ENCODE results near the gene BOLA3.
A peak's percentile ranks its signal among the peaks of the same experiment; 100 is the strongest.
"Not testable (repeated sequence)": the region's sequence is repeated elsewhere in the genome, so short reads cannot be mapped to it uniquely, and the experiment has no call there.

Gene BOLA3

GRCh38 chr2:74147727-74148456 lies at the start of gene BOLA3:
Gene BOLA3 (minus strand): TSS chr2:74147912. CDS start chr2:74147874, 38 bp downstream.
- DNase-seq (ENCODE audit: low read depth in 2 of 2): peak; percentile 63 to 67

GRCh38 chr2:74197049-74197448 lies 49.3 kb upstream of the BOLA3 start:
- DNase-seq (ENCODE audit: low read depth in 2 of 2): no peak

GRCh38 chr2:74194799-74195198 lies 47.1 kb upstream of the BOLA3 start:
- no peak for DNase-seq (ENCODE audit: low read depth in 2 of 2)

- DNase-seq (ENCODE audit: low read depth in 2 of 2): no peak
Observed at GRCh38 chr2:74191596-74192380, 44.1 kb upstream of the BOLA3 start.

GRCh38 chr2:74188696-74189095 lies 41.0 kb upstream of the BOLA3 start:
- DNase-seq (ENCODE audit: low read depth in 2 of 2): no peak

GRCh38 chr2:74188018-74188601 lies 40.4 kb upstream of the BOLA3 start:
- DNase-seq (ENCODE audit: low read depth in 2 of 2): no peak

GRCh38 chr2:74186706-74187105 lies 39.0 kb upstream of the BOLA3 start:
- DNase-seq (ENCODE audit: low read depth in 2 of 2): not testable (repeated sequence)

- no peak for DNase-seq (ENCODE audit: low read depth in 2 of 2)
Observed at GRCh38 chr2:74186038-74186437, 38.3 kb upstream of the BOLA3 start.

GRCh38 chr2:74183878-74184277 lies 36.2 kb upstream of the BOLA3 start:
- DNase-seq (ENCODE audit: low read depth in 2 of 2): no peak

- DNase-seq (ENCODE audit: low read depth in 2 of 2): no peak
Observed at GRCh38 chr2:74181739-74182138, 34.0 kb upstream of the BOLA3 start.

GRCh38 chr2:74179063-74179865 lies 31.6 kb upstream of the BOLA3 start:
- no peak for DNase-seq (ENCODE audit: low read depth in 2 of 2)

GRCh38 chr2:74178211-74179062 lies 30.7 kb upstream of the BOLA3 start, which contains the start of gene MOB1A:
Gene MOB1A (minus strand): TSS chr2:74178879. CDS start chr2:74178674, 205 bp downstream.
- peak; percentile 94 to 96 for DNase-seq (ENCODE audit: low read depth in 2 of 2)

- DNase-seq (ENCODE audit: low read depth in 2 of 2): no peak
Observed at GRCh38 chr2:74177696-74178095, 30.0 kb upstream of the BOLA3 start.

- no peak for DNase-seq (ENCODE audit: low read depth in 2 of 2)
Observed at GRCh38 chr2:74174909-74175308, 27.2 kb upstream of the BOLA3 start.

- no peak for DNase-seq (ENCODE audit: low read depth in 2 of 2)
Observed at GRCh38 chr2:74168739-74169138, 21.0 kb upstream of the BOLA3 start.

GRCh38 chr2:74164761-74165160 lies 17.0 kb upstream of the BOLA3 start:
- DNase-seq (ENCODE audit: low read depth in 2 of 2): no peak

GRCh38 chr2:74162951-74163350 lies 15.2 kb upstream of the BOLA3 start:
- no peak for DNase-seq (ENCODE audit: low read depth in 2 of 2)

GRCh38 chr2:74155830-74156229 lies 8.1 kb upstream of the BOLA3 start:
- no peak for DNase-seq (ENCODE audit: low read depth in 2 of 2)

- DNase-seq (ENCODE audit: low read depth in 2 of 2): no peak
Observed at GRCh38 chr2:74152954-74153353, 5.2 kb upstream of the BOLA3 start.

- no peak for DNase-seq (ENCODE audit: low read depth in 2 of 2)
Observed at GRCh38 chr2:74149570-74150319, 2.0 kb upstream of the BOLA3 start.

Data from stimulated activated CD8-positive, alpha-beta memory T cell treated with anti-CD3 and anti-CD28 coated beads, Interleukin-7, amount 100 ng/mL, for 1 hour (primary cell).